G401 (cell line): Measurements from ENCODE around the gene ST3GAL4. TPM values are rescaled to one million over a fixed set of nuclear protein-coding genes. Genes with fewer than 3 reads are reported as not detected.
A peak's percentile ranks its signal among the peaks of the same experiment; 100 is the strongest.
"Not testable (repeated sequence)": the region's sequence is repeated elsewhere in the genome, so short reads cannot be mapped to it uniquely, and the experiment has no call there.

Experiments
- DNase-seq: peaks from one replicate; pipeline ENCODE4 v3.0.0-alpha.2; 2015; ENCODE audit warnings: low spot score
- in situ Hi-C: cut with HindIII; loops from 2 replicates; pipeline ENCODE4 v1.10.0; 2016; ENCODE audit warnings: low sequenced_read_pairs, mixed read lengths
- total RNA-seq: library from RNA; depleted of rRNA; stranded (reverse); fragments of >200 nt; shearing (Covaris generic); gene quantifications from 2 replicates; pipeline ENCODE4 v1.2.3, GENCODE V29; 2014

ST3GAL4 gene
- total RNA-seq, 1 experiment from 2014 or later = 35.0 TPM

DNA sequence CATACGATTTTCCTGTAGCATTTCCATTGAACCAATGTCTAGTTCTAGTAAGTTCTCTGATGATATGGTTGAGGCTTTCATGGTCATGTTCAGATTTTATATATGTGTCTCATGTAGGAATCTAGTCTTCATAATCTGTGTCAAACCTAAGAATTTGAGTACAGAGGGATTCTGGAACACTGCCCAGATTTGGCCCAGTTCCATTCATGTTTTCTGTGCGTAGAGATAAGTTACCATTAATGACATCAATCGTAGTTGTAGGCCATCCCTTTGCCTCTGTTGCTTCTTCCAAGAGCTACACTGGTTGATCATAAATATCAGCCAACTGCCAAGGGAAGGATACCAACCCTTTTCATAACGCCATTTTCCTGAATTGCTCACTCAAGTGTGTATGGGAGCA, 23.3 kb downstream of the ST3GAL4 start:
- in situ Hi-C loops = no loop called here
- no peak for DNase-seq

DNA sequence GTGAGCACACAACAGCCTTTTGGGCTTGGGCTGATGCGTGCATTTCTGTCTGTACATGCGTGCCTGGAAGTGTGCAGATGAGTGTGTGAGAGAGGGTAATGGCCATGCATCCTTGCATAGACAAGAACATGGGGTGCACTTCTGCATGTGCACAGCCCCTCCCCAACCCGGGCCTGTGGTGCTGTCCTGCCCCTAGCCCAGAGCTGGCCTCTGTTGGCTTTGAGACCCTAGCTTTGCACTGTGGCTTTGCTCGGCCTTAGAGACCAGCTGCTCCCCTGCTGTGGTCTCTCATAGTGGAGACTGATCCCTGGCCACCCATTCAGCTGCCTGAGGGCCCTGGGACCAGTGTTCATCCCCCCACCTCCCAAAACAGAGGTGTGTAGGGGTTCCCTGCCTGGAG, 25.4 kb downstream of the ST3GAL4 start:
- in situ Hi-C loops = no loop called here

DNA sequence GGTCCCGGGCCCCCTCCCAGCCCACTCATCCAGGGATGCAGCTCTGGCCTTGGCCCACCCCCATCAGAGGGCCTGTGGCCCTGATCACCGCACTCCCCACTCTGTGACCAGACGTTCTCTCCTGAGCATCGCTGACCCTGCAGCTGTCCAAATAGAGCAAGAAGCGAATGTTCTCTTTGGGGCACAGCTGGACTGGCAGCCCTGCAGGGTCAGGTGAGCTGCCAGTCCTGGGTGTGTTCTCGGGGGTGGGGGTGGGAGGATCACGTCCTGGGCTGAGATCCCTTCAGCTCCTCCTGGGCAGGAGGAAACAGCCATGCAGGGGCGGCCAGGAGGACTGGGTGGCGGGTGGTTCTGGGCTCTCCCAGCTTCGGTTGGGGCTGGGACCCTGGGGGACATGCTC, 26.5 kb downstream of the ST3GAL4 start:
- DNase-seq, in situ Hi-C loops: not testable (repeated sequence)

More for the DNA sequence above, 25.4 kb downstream of the ST3GAL4 start:
- DNase-seq = no peak

DNA sequence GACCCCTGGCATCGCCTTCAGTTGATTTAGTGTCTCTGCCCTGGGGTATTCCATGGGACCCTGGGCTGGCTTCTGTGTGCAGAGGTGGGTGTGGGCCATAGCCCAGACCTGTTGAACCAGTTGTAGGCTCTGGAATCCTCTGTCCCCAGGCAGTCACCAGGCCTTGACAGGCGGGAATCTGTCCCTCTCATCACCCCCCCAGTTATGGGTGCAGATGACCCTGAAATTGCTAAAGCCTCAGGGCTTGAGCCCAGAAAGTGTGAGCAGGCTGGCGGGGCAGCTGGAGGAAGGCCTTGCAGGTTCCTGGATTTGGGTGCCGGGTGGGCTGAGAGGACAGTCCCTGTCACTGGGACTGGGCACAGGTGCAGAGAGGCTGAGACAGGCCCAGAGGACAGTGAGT, 27.2 kb downstream of the ST3GAL4 start:
- DNase-seq, in situ Hi-C loops: not testable (repeated sequence)

DNA sequence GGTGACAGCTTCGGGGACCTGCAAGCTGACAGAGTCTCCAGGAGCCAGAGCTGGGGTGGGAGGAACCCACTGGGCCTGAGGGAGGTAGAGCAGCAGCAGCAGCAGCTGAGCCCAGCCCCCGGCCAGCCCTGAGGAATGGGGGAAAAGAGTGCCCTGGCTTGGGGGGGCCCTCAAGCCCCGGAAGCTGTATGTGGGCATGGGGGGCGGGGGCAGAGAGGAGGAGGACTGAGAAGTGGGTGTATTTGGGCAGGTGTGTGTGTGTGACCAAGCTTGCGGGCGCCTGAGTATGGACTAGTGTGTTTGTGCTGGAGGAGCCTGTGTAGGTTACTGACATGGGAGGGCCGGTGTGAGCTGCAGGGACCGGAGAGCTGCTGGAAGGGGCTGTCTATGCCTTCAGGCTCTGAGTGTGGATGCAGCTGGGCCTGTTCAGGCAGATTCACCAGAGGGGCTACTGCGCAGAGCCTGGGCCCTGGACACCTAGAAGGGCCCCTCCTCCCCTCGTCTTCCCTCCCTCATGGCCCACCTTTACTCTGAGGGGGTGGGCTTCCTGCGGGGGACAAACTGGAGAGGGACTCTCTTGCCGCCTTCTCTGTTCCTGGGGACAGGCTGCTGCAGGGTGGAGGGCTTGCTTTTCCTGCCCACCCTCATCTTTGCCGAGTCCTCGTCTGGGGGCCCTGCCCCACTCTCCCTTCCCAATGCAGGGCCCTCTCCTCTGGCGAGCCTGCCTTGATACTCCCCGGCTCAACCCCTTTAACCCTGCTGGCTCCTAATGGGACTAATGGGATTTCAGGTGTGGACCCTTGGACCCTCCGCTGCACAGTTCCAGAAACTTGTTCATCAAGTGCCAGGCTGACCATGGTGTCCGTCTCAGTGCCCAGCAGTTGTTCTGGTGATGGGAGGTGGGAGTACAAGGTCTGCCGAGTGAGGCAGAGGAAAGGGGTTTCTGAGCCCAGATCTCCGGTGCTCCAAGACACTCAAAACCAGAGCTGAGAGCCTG, 28.2 kb downstream of the ST3GAL4 start:
- DNase-seq = no peak
- in situ Hi-C loops = no loop called here

DNA sequence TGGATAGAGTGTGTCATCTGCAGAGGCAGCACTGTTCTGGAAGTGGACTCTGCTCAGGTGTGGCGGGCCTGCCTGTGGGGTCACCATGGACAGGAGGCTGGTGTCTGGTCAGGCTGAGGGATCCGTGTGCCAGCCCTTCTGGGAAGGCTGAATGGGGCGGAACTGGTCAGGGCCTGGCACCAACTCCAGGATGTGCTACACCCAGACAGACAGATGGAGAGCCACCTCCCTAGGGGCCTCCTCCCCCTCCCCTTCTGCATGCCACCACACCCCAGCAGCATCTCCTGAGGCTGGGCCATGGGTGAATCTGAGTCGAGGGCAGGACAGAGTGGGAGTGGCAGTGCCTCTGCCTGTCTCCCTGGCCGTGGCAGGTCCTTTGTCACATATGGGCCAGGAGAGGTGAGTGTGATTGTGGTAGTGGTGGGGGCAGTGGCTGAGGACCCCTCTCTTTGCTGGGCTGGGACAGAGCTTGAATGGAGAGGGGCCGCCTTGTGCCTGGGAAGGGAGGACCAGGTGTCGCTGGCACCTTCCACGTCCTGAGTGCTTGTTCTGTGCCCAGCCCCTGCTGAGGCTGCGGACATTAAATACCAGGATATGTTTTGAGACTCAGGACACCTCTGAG, 29.1 kb downstream of the ST3GAL4 start:
- no peak for DNase-seq
- in situ Hi-C loops = no loop called here

DNA sequence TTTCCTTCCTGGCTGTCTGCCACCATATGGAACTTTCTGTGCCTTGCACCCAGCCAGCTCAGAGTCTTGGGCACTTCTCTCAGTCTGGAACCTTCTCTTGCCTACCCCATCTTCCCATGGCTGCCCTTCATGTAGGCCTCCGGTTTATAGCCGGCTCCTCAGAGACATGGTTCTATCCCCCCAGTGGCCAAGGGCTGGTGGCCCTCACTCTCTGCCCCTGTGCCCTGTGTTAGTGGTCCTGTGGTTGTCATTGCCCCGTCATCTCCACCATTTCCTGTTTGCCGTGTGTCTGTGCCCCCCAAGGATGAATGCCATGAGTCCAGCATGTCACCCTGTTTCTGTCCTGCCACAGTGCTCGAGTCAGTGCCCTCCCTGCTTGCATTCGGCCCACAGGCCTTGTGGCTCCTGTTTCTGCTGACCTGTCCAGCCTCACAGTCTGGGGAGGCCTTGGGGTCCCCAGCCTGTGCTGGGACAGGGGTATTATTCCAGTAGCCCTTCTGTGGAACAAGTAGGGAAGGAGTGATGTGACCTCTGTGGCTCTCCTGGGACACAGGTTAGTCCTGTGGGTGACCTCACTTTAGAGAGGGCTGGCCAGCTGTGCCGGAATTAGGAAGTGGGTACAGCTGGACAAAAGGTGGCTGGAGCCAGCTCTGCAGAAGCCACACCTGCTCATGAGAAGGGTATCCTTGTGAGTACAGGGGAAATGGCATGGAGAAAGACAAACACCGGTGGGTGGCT, 30.7 kb downstream of the ST3GAL4 start:
- in situ Hi-C loops = no loop called here
- no peak for DNase-seq

DNA sequence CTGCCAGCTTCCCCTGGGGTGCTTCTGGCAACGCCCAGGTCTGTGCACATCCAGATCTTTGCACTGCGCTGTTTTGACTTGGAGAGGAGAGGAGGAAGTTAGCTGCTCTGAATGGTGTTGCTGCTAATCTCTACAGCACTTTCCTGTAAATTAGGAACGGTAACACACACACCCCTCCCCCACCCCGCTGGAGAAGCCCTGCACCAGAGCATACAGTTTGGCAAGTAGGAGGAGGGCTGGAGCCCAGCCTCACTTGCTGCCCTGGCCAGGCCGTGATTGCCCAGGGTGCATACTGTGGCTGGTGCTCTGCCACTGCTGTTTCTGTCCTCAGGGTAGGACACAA, 31.2 kb downstream of the ST3GAL4 start:
- peak; percentile 10 for DNase-seq
- in situ Hi-C loops = not testable (repeated sequence)

DNA sequence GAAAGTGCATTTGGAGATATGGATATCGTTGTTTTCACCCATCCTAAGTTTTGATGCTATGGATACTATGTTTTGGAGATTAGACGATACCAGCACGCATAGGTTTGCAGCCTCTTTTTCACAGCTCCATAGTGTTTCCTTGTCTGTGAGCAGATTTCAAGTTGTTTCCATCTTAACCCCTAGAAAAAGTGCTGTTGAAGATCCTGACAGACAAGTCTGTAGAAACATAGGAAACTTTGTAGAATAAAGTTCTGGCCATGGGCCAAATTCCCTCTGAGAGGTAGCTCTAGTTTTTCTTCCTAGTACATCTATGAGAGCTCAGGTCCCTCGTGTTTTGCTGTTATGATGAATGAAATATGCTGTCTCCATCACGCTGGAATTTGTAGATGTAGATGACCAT, 32.4 kb downstream of the ST3GAL4 start:
- DNase-seq = peak; percentile 5
- in situ Hi-C loops = no loop called here

DNA sequence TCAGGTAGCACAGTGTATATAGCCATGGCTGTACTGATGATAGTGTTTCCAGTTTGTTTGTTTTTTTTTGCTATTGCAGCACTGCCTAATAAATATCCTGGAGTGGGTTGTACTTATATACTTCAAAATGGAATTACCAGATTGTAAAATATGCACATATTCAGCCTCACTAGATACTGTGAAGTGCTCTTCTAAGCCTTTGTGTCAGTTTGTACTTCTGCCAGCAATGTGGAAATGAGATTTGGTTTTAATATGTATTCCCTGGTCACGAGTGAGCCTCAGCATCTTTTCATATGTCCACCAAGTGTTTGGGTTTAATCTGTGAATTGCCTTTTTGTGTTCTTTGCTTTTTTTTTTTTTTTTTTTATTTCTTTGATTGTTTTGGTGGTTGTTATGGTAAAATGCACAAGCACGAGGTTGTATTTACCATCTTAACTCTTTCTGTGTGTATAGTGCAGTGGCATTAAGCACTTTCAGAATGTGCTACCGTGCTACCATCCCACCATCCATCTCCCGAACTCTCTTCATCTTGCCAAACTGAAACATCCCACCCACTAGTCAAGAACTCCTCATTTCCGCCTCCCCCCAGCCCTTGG, 34.9 kb downstream of the ST3GAL4 start:
- in situ Hi-C loops = no loop called here
- no peak for DNase-seq

DNA sequence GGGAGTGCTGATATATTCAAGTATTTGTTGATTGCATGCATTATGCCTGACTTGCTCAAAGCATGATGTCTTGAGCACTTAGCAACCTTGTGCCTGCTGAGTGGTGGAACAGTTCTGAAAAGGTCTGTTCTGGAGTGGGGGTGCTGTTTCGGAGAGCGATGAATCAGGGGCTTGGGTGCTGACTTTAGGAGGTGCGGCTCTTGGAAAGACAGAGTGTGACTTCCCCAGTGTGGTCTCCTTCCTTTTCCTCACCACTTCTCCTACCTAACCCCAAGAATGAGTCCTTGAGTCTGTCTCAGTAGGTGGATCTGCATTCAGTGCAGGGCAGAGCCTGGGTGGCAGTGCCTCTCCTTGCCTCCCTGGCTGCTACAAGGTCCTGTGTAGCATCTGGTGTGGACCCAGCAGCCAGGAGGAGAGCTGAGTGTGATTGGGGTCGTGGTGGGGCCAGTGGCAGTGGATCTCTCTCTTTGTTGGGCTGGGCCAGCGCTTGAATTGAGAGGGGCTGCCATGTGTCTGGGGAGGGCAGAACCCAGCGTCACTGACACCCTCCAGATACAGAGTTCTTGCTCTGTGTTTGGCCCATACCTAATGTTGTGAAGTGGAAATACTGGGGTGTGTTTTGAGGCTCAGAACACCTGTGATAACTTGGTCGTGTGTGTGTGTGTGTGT, 35.9 kb downstream of the ST3GAL4 start:
- in situ Hi-C loops = no loop called here
- no peak for DNase-seq

DNA sequence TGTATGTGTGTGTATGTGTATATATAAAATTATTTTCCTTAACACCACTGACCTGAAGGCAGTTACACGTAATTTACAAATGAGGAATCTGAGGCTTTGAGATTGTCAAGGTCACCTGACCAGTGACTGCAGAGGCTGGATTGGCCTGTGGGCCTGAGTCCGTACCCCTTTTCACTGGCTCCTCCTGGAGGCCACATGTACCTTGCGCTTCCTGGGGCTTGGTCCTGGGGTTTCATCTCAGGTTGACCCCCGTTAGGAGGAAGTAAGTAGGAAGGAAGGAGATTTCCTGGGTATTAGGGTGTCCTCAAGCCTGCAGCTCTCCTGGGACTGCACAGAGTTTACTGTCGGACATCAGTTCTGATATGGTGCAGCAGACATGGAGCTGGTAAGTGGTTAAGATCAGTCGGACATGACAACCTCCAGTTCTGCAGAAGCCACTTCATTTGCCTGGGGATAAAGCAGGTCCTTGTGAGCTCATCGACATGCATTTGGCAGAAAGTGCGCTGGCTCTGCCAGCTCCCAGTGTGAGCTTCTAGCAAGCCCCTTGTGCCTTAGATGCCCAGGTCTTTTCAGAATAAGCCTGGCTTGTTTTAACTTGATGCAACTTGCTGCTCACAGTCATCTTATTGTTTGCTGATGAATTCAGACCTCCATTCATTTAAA, 36.6 kb downstream of the ST3GAL4 start:
- DNase-seq = peak; percentile 27
- in situ Hi-C loops = no loop called here

DNA sequence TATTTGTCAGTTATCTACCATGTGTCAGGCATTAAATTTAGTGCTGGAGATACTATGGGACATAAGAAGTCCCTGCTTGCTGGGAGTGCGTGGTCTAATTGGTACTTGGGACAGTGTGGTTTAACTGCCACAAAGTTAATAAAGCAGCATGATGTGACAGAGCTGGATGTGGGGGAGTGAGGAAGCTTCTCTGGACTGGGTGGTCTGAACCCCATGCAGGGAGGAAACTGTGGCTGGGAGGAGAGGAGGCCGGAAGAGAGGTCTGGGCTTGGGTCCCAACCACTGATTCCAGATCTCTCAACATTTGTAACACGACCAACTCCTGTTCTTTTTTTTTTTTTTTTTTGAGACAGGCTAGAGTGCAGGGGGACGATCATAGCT, 37.1 kb downstream of the ST3GAL4 start:
- DNase-seq = no peak
- in situ Hi-C loops = no loop called here

DNA sequence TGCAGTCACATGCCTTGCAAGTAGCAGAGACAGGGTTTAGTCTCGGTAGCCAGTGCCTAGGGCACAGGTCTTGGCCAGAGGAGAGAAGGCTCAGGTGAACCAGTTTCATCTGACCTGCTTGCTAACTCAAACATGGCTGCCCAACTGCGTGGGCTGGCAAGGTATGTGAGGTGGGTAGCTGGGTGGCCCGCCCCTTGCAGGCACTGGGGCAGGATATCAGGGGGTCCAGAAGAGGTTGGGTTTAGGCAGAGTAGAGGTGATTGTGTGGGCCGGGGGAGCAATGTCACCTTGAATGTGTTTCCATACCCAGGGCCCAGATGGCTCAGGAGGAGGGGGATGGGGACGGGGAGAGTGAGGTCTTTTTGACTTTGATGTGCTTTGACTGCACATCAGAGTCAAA, 37.7 kb downstream of the ST3GAL4 start:
- DNase-seq = no peak
- in situ Hi-C loops = no loop called here

DNA sequence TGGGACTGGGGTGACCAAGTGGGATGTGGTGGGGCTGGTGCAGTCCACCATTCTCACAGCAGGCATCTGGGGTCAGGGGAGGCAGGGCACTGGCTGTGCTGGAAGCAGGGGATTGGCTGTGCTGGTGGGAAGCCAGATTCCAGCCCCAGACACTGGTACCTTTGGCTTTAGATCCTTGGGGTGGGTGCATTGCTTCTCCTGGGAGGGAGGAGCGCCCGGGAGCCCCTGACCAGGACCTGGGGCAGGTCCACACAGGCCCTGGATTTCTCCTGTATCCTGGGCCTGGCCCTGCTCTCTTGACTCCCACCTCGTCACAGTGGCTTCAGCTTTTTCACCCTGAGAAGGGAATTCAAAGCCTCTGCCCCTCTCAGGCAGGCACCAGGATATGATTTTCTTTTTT, 38.5 kb downstream of the ST3GAL4 start:
- in situ Hi-C loops = no loop called here

DNA sequence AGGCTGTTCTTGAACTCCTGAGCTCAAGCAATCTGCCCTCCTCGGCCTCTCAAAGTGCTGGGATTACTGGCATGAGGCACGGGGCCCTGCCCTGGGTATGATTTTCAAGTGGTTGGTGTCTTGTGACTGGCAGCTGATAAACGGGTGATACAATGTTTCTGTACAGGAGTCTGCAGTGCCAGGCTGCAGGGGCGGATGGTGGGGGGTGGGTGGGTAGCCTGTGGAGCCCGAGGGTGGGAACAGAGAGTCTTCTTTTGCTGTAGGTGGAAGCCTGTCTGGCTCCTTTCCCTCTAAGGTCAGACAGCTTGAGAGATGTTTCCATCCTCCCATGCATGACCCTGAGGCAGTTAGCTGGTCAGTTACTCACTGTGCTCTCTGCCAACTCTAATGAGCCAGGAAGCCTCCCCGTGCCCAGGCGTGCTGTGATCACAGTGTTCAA, 39.2 kb downstream of the ST3GAL4 start:
- in situ Hi-C loops, DNase-seq: not testable (repeated sequence)

More for the DNA sequence above, 38.5 kb downstream of the ST3GAL4 start:
- DNase-seq = no peak

DNA sequence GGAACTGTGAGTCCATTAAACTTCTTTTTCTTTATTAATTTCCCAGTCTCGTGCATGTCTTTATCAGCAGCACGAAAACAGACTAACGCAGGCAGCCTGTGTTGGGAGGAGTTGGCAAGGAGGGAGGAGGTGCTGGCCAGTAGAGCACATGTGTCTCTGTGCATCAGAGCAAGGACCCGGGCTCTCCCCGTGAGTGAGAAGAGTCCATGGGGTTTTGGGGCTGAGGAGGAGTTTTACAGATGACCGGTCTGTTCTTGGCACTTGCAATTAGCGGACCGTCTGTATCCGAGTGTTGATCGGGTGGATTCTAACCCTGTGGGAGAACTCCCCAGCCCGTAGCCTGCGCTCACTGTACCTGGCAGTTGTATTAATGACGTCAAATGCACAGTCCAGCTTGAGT, 40.3 kb downstream of the ST3GAL4 start:
- in situ Hi-C loops, DNase-seq: not testable (repeated sequence)

DNA sequence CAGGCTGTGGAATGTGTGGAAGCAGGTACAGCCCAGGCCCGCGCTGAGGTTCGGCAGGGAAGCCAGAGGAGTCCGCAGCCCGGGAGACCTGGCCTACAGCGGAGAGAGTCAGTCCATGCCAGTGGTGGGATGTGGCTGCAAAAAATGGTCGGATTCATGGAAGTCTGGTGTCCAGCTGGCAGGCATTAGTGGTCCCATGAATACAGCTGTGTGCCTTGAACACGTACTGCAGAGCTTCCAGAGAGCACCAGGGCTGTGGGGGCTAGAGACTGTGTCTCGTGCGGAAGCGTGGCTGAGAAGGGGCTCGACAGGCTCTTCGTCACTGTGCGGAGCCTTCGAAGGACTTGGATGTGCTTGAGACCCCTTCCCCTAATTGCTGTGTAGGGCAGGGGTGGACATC, 40.8 kb downstream of the ST3GAL4 start:
- in situ Hi-C loops, DNase-seq: not testable (repeated sequence)
